Fibroblast of the aortic adventitia (primary cell): ENCODE measurements around the gene GPX8. TPM values are rescaled to one million over a fixed set of nuclear protein-coding genes. Genes with fewer than 3 reads are reported as not detected.

Experiments
- DNase-seq: peaks from one replicate; pipeline ENCODE4 v3.0.0-alpha.2; 2010; ENCODE audit warnings: low read depth
- H3K4me3 ChIP-seq: 2 replicates; pipeline ENCODE4 v1.5.1; 2011; ENCODE audit warnings: low read depth, mild to moderate bottlenecking, control low read depth, low read length, moderate library complexity
- CTCF ChIP-seq: IDR thresholded peaks from 2 replicates; pipeline ENCODE4 v1.5.1; 2011; ENCODE audit warnings: mild to moderate bottlenecking, low read length, control low read depth, inconsistent platforms; ENCODE audit not compliant: insufficient read depth
- small RNA-seq: library from RNA; depleted of rRNA; stranded (forward); fragments of <200 nt; gene quantifications from one replicate; pipeline ENCODE3, GENCODE V24; 2012
- total RNA-seq: library from RNA; depleted of rRNA; stranded (reverse); fragments of >200 nt; gene quantifications from 2 replicates; pipeline ENCODE4 v1.2.3, GENCODE V29; 2012; ENCODE audit warnings: low replicate concordance

Gene GPX8
- total RNA-seq, 1 donor: 244 TPM

- DNase-seq: no peak
- no peak overlapping the region for H3K4me3 ChIP-seq
- TF ChIP-seq CTCF: peak; percentile 12
These were observed 27.4 kb downstream of the GPX8 start for GRCh38 chr5:55187370-55187769.

GRCh38 chr5:55188656-55189540 is 28.9 kb downstream of the GPX8 start:
- H3K4me3 ChIP-seq: no peak overlapping the region
- DNase-seq: no peak
- no peak for TF ChIP-seq CTCF

GRCh38 chr5:55191165-55191564 is 31.2 kb downstream of the GPX8 start:
- no peak for DNase-seq
- no peak for TF ChIP-seq CTCF
- H3K4me3 ChIP-seq: no peak overlapping the region

- no peak overlapping the region for H3K4me3 ChIP-seq
- no peak for TF ChIP-seq CTCF
- no peak for DNase-seq
These were observed 45.0 kb downstream of the GPX8 start for GRCh38 chr5:55205001-55205400.

GRCh38 chr5:55211184-55211874 is 51.4 kb downstream of the GPX8 start:
- no peak for TF ChIP-seq CTCF
- no peak overlapping the region for H3K4me3 ChIP-seq
- DNase-seq: no peak

Small RNA genes within 50 kb of the gene (small RNA-seq; reads per million reads assigned to genes)
- gene MIR449A: 0.89 reads per million, percentile 26 among the genes with 10 or more reads in this experiment
- gene MIR449B: not detected
- 0.32 reads per million for gene MIR449C

Other genes with a start within 250 kb of the GPX8 start
- gene ESM1, start 174.6 kb upstream of the GPX8 start, total RNA-seq: 1.1 and 19.6 TPM in 2 replicates
- gene GZMK, start 135.9 kb upstream of the GPX8 start, total RNA-seq: not detected in 2 replicates
- not detected in 2 replicates for gene GZMA, start 57.5 kb upstream of the GPX8 start, total RNA-seq
- gene CDC20B, start 13.0 kb downstream of the GPX8 start, total RNA-seq: not detected in 2 replicates
- not detected in 2 replicates for gene MCIDAS, start 67.1 kb downstream of the GPX8 start, total RNA-seq
- gene CCNO, start 73.4 kb downstream of the GPX8 start, total RNA-seq: 0.18 TPM in 1 of 2 replicates, not detected in the other
- 36.7 and 53.4 TPM in 2 replicates for gene DHX29, start 147.5 kb downstream of the GPX8 start, total RNA-seq
- gene MTREX, start 147.8 kb downstream of the GPX8 start, total RNA-seq: 102 and 123 TPM in 2 replicates